Kidney glomerular epithelial cell (primary cell): ENCODE measurements around the gene ZNF654.
"Not testable (repeated sequence)": the region's sequence is repeated elsewhere in the genome, so short reads cannot be mapped to it uniquely, and the experiment has no call there.

Experiments used
- DNase-seq: peaks from one replicate; lab custom pipeline; 2025; lab: John Stamatoyannopoulos, UW

The ZNF654 gene

DNA sequence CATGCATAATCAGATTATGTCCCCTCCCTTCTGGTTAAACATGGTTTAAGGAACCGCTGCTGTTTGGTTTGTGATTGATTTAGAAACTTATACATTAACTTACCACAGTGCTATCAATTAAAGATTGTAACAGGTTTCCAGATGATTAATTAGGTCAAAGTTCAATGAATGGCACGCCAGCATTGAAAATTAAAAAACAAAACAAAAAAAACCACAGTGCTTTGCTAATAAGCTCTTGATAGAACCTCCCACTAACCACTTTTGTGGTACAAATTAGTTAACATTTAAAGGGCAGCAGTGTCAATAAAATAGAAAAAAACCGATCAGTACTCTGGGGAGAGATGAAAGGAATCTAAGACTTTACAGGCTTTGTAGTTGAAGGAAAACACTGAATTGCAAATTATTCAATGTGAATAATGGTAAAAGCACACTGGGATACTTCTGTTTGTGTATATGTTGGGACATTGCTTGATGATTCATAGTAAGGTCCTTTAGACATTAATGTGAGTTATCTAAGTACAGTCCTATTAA lies 83.1 kb downstream of the ZNF654 start:
- no peak for DNase-seq

DNA sequence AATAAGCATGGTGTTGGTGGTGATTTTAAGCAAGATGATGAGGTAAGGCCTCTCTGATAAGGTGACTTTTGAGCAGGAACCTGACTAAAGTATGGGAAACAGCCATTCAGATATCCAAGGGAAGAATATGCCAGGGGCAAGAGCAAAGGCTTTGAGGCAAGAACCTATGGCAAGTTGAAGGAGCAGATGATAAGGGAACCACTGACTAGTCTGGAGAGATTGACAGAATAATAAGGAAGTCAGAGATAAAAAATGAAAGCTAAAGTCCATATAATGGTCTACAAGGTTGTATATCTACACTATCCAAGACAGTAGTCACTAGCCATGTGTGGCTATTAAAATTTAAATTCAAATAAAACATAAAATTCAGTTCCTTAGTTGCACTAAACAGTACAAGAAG lies 88.2 kb downstream of the ZNF654 start:
- DNase-seq, result no peak

DNA sequence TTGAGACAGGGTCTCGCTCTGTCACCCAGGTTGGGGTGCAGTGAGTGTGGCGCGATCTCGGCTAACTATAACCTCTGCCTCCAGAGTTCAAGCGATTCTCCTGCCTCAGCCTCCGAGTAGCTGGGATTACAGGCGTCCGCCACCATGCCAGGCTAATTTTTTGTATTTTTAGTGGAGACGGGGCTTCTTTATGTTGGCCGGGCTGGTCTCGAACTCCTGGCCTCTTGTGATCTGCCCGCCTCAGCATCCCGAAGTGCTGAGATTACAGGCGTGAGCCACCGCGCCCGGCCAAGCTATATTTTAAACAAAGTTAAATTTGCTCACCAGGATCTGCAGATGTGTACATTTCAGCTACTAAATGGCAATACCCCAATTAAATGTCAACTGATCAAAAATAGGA lies 89.6 kb downstream of the ZNF654 start:
- no peak for DNase-seq

DNA sequence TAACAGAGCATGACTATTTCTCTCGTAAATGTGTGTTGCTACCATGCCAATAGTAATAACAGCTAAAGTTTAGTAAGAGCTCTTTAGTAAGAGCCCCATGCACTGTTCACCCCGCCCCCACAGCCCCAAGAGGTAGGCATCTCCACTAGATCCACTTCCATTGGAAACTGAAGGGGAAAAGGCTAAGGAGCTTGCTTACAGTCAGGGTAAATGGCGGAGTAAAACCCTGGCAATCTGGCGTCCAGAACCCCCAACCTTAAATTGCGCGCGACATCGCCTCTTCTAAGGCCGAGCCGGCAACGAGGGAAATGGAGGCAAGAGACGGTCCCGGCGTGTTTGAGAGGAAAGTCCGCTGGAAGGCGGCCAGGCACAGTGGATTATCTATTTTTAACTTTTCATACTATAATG lies 90.0 kb downstream of the ZNF654 start:
- peak; percentile 66 for DNase-seq

DNA sequence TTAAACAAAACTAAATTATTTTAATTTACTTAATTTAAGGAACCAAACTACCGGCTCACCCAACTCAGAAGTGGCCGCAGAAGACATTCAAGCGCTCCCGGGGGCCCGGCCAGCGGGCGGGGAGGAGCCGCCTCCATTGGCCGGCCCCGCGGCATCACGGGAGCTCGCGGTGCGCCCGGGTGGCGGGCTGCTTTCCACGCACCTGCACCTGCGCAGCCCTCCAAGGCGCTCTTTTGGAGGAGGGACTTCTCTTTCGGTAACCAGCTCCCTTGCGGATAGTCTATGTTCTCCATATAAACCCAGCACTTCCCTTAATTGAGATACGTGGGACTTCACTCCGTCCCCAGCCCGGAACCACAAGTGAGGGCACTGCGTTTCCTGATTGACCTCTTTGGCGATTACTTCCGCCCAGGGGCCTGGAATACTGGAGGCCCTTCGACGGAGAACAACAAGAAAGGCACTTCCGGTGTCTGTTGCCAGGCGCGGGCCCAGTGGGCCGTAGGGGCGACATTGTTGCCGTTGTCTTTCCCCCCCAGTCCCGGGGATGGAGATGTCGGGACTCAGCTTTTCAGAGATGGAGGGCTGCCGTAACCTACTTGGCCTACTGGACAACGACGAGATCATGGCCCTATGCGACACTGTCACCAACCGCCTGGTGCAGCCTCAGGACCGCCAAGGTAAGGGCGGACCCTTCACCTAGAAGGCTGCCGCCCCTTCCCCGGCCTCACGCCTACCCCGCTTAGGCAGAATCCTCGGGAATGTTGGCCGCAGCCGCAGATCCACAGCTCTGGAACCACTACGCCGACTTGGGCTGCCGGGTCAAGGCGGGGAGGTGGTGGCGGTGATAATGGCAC lies 90.7 kb downstream of the ZNF654 start, which contains the start of gene C3orf38:
Gene C3orf38, plus strand, starts transcription at position 451 of the 854 bp plus-strand sequence. Its CDS starts 94 bp downstream, at position 545.
- DNase-seq, result peak; percentile 92

DNA sequence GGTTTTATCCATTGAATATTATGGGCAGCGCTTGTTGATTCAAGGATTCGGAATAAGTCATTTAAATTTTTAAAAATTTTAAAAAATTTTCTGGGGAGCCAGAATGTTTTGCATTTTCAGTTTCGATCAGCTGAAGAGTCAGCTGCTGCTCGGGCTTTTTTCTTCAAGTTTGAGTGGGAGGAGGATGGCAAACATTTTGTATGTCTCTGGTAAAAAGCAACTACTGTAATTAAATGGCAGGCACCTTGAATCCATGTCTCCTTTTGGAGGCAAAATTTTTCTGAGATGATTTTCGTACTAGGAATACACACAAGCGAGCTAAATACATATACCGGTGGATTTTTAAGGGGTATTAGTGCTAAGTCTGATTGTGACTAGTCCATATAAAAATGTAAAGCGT lies 91.3 kb downstream of the ZNF654 start:
- DNase-seq, result no peak

DNA sequence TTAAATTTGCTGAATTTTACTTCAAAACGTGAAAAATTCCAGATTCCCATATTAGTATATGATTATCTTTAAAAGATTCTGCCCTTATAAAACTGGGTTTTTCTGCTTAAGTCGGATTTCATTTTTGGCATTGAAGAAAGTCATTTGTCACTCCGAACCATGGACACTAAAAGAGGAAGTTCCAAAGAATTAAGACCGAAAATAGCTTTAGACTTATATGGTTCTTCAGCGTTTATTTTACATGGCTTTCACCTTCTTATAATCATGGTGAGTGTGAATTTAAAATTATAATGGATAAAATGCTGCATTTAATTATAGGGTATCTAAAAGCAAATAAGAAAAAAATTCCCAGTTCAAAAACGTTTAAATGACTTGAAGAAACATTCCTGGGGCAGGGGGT lies 91.8 kb downstream of the ZNF654 start:
- DNase-seq, result no peak

DNA sequence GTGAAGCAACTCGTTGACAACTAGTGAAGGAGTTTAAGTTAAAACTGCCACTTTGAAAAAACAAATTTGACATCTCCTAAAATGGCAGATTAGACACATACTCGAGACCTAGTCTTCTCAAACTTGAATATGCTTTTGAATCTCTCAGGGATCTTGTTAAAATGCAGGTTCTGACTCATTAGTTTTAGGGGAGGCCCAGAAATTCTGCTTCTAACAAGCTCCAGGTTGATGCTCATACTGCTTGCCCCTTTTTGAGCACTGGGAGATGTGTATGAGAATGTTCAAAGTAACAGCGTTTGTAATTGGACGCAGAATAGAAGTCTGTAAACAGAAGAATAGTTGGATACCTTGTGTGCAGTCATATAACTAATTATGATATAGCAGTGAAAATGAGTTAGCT lies 92.3 kb downstream of the ZNF654 start:
- no peak for DNase-seq

DNA sequence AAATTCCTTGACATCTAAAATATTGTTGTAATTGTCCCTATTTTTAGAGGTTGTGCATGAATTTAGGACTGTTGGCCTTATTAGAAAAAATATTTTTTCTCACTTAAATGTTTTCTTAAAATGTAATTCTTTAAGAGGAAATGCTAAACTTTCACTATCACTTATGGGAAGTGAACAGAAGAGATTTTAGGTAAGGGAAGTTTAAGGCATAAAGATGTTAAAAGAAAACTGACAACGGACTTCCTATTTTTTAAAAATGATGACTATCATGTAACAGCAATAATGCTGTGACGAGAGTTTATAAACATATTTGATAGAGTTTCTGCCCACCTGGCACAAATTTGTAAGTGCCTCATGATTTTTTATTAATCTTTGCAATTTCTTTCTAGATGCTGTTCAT lies 93.8 kb downstream of the ZNF654 start:
- no peak for DNase-seq

GRCh38 chr3:88166419-88166971 lies 107.4 kb downstream of the ZNF654 start:
- DNase-seq, result no peak

DNA sequence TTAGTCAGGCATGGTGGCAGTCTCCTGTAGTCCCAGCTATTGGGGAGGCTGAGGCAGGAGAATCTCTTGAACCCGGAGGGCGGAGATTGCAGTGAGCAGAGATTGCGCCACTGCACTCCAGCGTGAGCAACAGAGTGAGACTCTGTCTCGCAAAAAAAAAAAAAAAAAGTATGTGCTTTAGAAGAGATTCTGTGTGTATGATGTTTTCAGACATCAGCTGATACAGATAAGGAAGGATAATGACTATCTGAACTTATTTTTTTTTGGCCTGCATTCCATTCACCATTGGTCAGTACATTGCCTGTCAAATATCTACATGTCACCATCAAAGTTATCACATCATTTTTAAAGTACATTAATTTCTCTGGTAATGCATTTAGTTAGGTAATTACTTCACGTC lies 108.1 kb downstream of the ZNF654 start:
- DNase-seq, result no peak

GRCh38 chr3:88167704-88168103 lies 108.6 kb downstream of the ZNF654 start:
- DNase-seq, result no peak

DNA sequence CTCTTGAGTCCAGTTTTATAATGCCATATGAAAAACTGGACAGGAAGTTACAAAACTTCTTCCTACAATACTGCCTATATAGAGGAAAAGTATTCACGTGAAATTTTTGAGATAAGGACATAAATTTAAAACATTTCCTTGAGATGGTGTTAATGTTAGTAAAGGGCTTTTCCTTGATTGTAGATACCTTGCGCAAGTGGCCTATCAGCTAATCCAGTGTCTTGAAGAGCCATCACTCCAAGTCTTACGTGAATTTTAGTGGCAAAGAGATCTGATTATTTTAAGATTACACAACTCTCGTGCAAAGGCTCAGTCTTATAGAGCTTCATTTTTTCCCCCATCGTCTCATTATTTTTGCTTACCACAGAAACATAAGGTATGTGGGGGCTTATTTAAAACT lies 109.1 kb downstream of the ZNF654 start:
- no peak for DNase-seq

DNA sequence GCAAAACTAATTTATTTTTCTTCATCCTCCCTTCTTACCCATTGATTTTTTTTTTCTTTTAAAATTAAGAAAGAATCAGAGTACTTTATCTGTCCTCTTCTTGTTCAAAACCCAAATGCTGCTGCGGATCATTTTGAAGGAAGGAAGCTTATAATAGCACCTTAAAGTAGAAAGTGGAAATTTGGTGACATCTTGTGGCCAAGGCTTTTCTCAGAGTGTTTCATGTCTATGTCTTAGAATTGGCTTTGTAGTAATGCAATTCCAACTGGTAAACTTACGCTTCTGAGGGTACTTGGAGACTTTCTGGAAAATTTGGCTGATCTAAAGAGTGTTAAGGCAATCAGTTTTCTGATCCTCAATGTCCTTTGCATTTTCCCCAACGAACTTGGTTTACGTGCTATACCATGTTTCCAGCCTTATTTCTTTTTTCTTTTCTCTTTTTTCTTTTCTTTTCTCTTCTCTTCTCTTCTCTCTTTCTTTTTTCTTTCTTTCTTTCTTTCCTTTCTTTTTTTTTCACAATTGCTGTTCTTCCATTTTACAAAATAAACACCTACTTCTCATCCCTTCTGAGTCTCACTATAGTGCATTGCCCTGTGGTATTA lies 121.4 kb downstream of the ZNF654 start:
- DNase-seq, result no peak

DNA sequence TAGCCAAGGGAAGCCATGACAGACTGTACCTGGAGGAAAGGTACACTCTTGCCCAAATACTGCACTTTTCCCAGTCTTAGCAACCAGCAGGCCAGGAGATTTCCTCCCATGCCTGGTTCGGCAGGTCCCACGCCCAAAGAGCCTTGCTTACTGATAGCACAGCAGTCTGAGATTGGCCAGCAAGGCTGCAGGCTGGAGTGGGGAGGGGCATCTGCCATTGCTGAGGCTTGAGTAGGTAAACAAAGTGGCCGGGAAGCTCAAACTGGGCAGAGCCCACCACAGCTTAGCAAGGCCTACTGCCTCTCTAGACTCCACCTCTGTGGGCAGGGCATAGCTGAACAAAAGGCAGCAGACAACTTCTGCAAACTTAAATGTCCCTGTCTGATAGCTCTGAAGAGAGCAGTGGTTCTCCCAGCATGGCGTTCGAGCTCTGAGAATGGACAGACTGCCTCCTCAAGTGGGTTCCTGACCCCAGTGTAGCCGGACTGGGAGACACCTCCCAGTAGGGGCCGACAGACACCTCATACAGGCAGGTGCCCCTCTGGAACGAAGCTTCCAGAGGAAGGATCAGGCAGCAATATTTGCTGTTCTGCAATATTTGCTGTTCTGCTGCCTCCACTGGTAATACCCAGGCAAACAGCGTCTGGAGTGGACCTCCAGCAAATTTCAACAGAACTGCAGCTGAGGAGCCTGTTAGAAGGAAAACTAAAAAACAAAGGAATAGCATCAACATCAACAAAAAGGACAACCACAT lies 123.3 kb downstream of the ZNF654 start:
- DNase-seq, result not testable (repeated sequence)

DNA sequence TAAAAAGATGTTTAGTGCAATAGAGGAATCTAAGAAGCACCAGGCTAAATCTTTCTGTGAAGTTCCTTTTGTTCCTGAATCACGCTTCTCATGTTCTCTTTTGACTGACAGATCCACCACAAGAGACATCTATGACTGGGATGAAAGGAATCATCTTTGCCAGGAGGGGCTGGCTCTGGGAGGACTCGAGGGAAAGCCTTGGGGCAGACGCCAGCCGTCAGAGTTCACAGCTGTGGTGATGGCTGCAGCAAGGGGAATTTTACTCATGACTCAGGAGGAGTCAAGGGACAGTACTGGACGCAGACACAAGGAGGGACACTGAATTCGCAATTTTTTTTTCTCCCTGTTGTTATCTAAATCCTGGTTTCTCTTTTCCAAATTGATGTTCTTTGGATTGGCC lies 129.4 kb downstream of the ZNF654 start:
- no peak for DNase-seq

GRCh38 chr3:88189361-88189810 lies 130.3 kb downstream of the ZNF654 start:
- DNase-seq, result no peak

- DNase-seq, result no peak
These were observed 132.9 kb downstream of the ZNF654 start for GRCh38 chr3:88191872-88192409.

- DNase-seq, result no peak
These were observed 133.6 kb downstream of the ZNF654 start for GRCh38 chr3:88192631-88193030.
